ENCODE results near the gene PPP1R9B.

GRCh38 chr17:50199211-50199802 lies 48.8 kb upstream of the PPP1R9B start:
- no peak for TF ChIP-seq POLR2A (IDR thresholded peaks at IDR 0.05; ENCODE audit: low read length)
- no peak for TF ChIP-seq GATA1 (IDR thresholded peaks at IDR 0.05; ENCODE audit: low read depth, low read length)

Measured in erythroblast (primary cell).